Kidney (tissue), 14 donors: ENCODE results near the gene STKLD1. TPM values are rescaled to one million over a fixed set of nuclear protein-coding genes. Genes with fewer than 3 reads are reported as not detected.

ENCODE experiments used
- DNase-seq, 5 donors: peaks; one replicate each; pipeline ENCODE4 v3.0.0-alpha.2; 2013 to 2020
- FAIRE-seq: peaks from 2 replicates; lab custom pipeline; 2012; peaks lifted over from hg19 to GRCh38; lab: Jason Lieb, UNC
- H3K27ac ChIP-seq, 2 donors: one replicate each; pipeline ENCODE4 v1.7.0; 2013; ENCODE audit warnings: low read depth in 2 of 2, low read length in 2 of 2, inconsistent platforms in 1 of 2
- H3K27me3 ChIP-seq: one replicate; pipeline ENCODE4 v1.7.1; 2013; ENCODE audit warnings: low read length, inconsistent platforms; ENCODE audit not compliant: control insufficient read depth, insufficient read depth
- H3K36me3 ChIP-seq, 3 donors: one replicate each; pipeline versions ENCODE4 v1.7.0 to v1.7.1; 2013; ENCODE audit warnings: low read length in 3 of 3, control low read depth in 1 of 3, inconsistent platforms in 1 of 3; ENCODE audit not compliant: insufficient read depth in 3 of 3, control insufficient read depth in 2 of 3
- H3K4me1 ChIP-seq, 3 donors: one replicate each; pipeline versions ENCODE4 v1.7.0 to v1.7.1; 2013; ENCODE audit warnings: low read length in 3 of 3, inconsistent platforms in 1 of 3, low read depth in 1 of 3; ENCODE audit not compliant: control insufficient read depth in 2 of 3, insufficient read depth in 2 of 3
- H3K4me3 ChIP-seq, 3 donors: one replicate each; pipeline versions ENCODE4 v1.7.0 to v1.8.1; 2013; ENCODE audit warnings: low read length in 3 of 3, control low read depth in 1 of 3, inconsistent platforms in 1 of 3
- H3K9ac ChIP-seq, 3 donors: one replicate each; pipeline versions ENCODE4 v1.7.0 to v1.7.1; 2013; ENCODE audit warnings: low read length in 3 of 3, control low read depth in 1 of 3, inconsistent platforms in 1 of 3
- H3K9me3 ChIP-seq, 3 donors: one replicate each; pipeline versions ENCODE4 v1.7.0 to v1.7.1; 2013; ENCODE audit warnings: low read length in 3 of 3, control low read depth in 1 of 3, inconsistent platforms in 1 of 3; ENCODE audit not compliant: control insufficient read depth in 2 of 3, insufficient read depth in 1 of 3
- intact Hi-C: fragments of 100-400 bp; cut with DNase I; formaldehyde crosslinking; loops from one replicate; pipeline ENCODE4 v1.11.1; 2022
- polyA plus RNA-seq: library from polyadenylated mRNA; stranded (reverse); fragments of 350-450 nt; fragmentation: Illumina TruSeq; extraction: RNeasy Lipid Tissue Mini Kit (QIAGEN cat#74804); gene quantifications from one replicate; pipeline ENCODE4 v1.2.3, GENCODE V29; 2014; ENCODE audit warnings: low read depth, low replicate concordance; ENCODE audit not compliant: insufficient read depth
- total RNA-seq: library from RNA; stranded (reverse); fragmentation: NEBNext Ultra II Directional; extraction: Animal tissue kit (Norgen Biotek cat#: 25700); gene quantifications from one replicate; pipeline ENCODE4 v1.2.1, GENCODE V29; 2021
- TF ChIP-seq, protein P1 (sequence below): IDR thresholded peaks from 3 replicates; pipeline ENCODE4 v1.5.1; 2012; ENCODE audit warnings: mild to moderate bottlenecking, moderate library complexity, borderline replicate concordance; ENCODE audit not compliant: insufficient read depth; ENCODE audit errors: extremely low read depth
- donor health status: control.
- donor health status: control.
- donor health status: control.
- donor health status: control.
- donor health status: control.
- donor health status: DM: yes; HTN: yes; CAD: no.
- donor health status: Normal renal cell carcinoma (clear cell type).

Gene STKLD1
- total and polyA plus RNA-seq, 2 donors from 2014 or later = 1.9 to 4.0 TPM

DNA sequence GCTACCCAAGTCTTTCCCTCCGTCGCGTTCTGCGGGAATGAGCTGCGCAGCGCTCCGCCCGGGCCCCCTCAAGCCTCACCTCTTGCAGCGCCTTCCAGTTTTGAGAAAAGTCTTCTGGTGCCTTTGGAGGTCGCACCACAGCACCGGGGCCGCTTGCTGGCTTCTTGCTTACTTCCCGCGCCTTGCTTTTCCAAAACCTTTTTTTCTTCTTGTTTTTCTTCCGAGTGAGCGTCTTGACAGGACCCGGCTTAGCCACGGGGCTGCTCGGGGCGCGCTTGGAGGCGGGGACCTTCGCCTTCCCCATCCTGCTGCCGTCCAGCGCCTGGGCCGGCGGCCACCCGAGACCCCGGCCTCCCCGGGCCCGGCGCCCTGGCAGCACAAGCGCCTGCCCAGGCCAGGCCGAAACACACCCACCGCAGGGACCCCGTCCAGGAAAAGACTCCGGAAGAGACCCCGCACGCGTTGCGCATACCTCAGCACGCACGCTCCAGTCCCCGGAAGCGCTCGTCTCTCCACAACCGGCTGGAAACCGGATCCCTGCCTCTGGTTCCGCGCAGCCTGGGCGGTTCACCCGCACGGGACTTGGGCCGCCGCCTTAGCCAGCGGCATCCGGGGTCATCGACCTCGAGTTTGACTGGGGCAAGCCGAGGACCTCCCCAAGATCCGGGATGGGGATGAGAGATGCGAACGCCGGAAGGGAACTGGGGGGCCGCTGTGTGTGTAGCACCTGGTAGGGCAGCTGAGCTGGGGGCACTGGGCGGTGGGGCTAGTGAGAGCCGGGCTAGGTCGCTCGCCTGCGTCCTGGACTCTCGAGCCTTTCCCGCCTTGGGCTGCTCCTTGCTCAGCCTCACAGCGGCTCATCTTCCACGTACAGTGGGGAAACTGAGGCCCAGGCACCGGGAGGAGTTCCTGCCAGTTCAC lies 41.6 kb downstream of the STKLD1 start, which contains the start of gene REXO4:
Gene REXO4, minus strand, starts transcription at position 470 of the 921 bp plus-strand sequence. Its CDS starts 166 bp downstream, at position 304.
- Histone ChIP-seq H3K27me3 (no peaks in the 10 kb centered on the region), H3K9me3 (no peaks in the 10 kb centered on the region), H3K4me3 (peak within 1 kb of the TSS; percentile 73 to 87 (median 85)), H3K36me3 (peaks cover 0 to 20% (median 7%) of the 10 kb centered on the region in 3 donors), H3K4me1 (peaks cover 4 to 8% (median 7%) of the 10 kb centered on the region in 3 donors), H3K27ac (peak within 1 kb of the TSS; percentile 65 to 78), H3K9ac (peak within 1 kb of the TSS; percentile 50 to 86 (median 65))
- FAIRE-seq (no peak), DNase-seq (peak; percentile 91 to 94 (median 94))
- TF ChIP-seq, protein P1, sequence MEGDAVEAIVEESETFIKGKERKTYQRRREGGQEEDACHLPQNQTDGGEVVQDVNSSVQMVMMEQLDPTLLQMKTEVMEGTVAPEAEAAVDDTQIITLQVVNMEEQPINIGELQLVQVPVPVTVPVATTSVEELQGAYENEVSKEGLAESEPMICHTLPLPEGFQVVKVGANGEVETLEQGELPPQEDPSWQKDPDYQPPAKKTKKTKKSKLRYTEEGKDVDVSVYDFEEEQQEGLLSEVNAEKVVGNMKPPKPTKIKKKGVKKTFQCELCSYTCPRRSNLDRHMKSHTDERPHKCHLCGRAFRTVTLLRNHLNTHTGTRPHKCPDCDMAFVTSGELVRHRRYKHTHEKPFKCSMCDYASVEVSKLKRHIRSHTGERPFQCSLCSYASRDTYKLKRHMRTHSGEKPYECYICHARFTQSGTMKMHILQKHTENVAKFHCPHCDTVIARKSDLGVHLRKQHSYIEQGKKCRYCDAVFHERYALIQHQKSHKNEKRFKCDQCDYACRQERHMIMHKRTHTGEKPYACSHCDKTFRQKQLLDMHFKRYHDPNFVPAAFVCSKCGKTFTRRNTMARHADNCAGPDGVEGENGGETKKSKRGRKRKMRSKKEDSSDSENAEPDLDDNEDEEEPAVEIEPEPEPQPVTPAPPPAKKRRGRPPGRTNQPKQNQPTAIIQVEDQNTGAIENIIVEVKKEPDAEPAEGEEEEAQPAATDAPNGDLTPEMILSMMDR = no peak
- intact Hi-C loops = no loop called here

DNA sequence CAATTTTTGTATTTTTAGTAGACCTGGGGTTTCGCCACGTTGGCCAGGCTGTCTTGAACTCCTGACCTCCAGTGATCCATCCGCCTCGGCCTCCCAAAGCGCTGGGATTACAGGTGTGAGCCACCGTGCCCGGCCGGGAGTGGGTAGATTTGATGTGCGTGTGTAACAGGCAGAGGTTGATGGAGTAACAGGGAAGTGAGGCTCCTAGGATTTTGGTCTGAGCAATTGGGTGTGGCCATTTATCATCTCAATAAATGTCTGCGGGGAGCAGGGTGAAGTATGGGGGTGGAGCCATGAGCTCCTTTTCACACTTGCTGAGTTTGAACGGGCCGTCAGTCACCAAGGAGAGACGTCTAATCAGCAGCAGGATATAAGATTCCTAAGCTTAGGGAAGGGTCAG lies 42.8 kb downstream of the STKLD1 start:
- H3K27ac ChIP-seq = no peak overlapping the region

DNA sequence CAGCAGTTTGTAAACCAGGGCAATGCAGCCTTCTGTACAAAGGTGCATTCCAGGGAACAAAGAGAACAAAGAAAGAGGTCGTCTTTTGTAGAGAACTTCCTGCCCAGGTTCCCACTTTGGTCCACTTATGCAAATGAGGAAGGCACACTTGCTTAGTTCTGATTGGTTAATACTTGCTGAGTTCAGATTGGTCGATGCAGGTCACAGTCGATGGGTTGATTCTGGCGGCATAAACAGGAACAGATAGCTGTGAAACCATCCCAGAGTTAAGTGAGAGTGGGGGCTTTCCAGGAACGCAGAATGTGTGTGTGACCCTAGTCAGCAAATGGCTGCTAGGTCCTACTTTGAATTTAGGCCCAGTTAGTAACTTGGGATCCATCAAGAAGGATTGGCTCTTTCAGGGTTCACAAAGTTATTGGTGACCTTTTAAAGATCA lies 44.2 kb downstream of the STKLD1 start:
- Histone ChIP-seq H3K36me3 (no peaks in the 10 kb centered on the region), H3K27me3 (no peaks in the 10 kb centered on the region), H3K27ac (no peak overlapping the region), H3K4me3 (no peak overlapping the region), H3K4me1 (peaks cover 4 to 8% (median 7%) of the 10 kb centered on the region in 3 donors), H3K9me3 (no peaks in the 10 kb centered on the region), H3K9ac (no peak overlapping the region)
- TF ChIP-seq, protein P1 = no peak
- FAIRE-seq = no peak
- intact Hi-C loops = no loop called here
- no peak for DNase-seq

More for the DNA sequence above, 42.8 kb downstream of the STKLD1 start:
- Histone ChIP-seq H3K9me3 (no peaks in the 10 kb centered on the region), H3K27me3 (no peaks in the 10 kb centered on the region), H3K9ac (no peak overlapping the region), H3K4me1 (peaks cover 4 to 8% (median 7%) of the 10 kb centered on the region in 3 donors), H3K36me3 (peaks cover 0 to 12% (median 3%) of the 10 kb centered on the region in 3 donors), H3K4me3 (no peak overlapping the region)
- TF ChIP-seq, protein P1 = no peak
- DNase-seq (no peak), FAIRE-seq (no peak)
- intact Hi-C loops = no loop called here
